ENCODE measurements around the gene LIN37. TPM values are rescaled to one million over a fixed set of nuclear protein-coding genes. Genes with fewer than 3 reads are reported as not detected.

Gene LIN37, protein sequence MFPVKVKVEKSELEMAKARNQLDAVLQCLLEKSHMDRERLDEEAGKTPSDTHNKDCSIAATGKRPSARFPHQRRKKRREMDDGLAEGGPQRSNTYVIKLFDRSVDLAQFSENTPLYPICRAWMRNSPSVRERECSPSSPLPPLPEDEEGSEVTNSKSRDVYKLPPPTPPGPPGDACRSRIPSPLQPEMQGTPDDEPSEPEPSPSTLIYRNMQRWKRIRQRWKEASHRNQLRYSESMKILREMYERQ
- polyA plus RNA-seq (ENCODE audit: insufficient read length in 12 of 12): 10 to 100 TPM in 2 of 12 donors, 1 to 10 TPM in 8, not detected in 2; 5.3 to 11.3 (median 9.5) TPM
- long read RNA-seq, donor 1, partial matches to known transcripts: 0 of 4 reads
- long read RNA-seq, donor 1, other reads (novel, unspliced or antisense): 0 of 4 reads
- long read RNA-seq, donor 2, partial matches to known transcripts: 0 of 3 reads
- long read RNA-seq, donor 2, other reads (novel, unspliced or antisense): 0 of 3 reads
- long read RNA-seq, donor 3, partial matches to known transcripts: 0 of 2 reads
- long read RNA-seq, donor 3, other reads (novel, unspliced or antisense): 0 of 2 reads
- long read RNA-seq, donor 4: 0 reads
- long read RNA-seq, donor 5, partial matches to known transcripts: 0 of 2 reads
- long read RNA-seq, donor 5, other reads (novel, unspliced or antisense): 0 of 2 reads
- long read RNA-seq, donor 6, partial matches to known transcripts: 0 of 2 reads
- long read RNA-seq, donor 6, other reads (novel, unspliced or antisense): 0 of 2 reads
- long read RNA-seq, donor 7, partial matches to known transcripts: 0 of 1 reads
- long read RNA-seq, donor 7, other reads (novel, unspliced or antisense): 0 of 1 reads
- long read RNA-seq, donor 8, partial matches to known transcripts: 0 of 3 reads
- long read RNA-seq, donor 8, other reads (novel, unspliced or antisense): 0 of 3 reads
- long read RNA-seq, donor 9: 0 reads
- long read RNA-seq, donor 10, partial matches to known transcripts: 0 of 1 reads
- long read RNA-seq, donor 10, other reads (novel, unspliced or antisense): 0 of 1 reads
- long read RNA-seq, donor 11, partial matches to known transcripts: 0 of 1 reads
- long read RNA-seq, donor 11, other reads (novel, unspliced or antisense): 0 of 1 reads

DNA sequence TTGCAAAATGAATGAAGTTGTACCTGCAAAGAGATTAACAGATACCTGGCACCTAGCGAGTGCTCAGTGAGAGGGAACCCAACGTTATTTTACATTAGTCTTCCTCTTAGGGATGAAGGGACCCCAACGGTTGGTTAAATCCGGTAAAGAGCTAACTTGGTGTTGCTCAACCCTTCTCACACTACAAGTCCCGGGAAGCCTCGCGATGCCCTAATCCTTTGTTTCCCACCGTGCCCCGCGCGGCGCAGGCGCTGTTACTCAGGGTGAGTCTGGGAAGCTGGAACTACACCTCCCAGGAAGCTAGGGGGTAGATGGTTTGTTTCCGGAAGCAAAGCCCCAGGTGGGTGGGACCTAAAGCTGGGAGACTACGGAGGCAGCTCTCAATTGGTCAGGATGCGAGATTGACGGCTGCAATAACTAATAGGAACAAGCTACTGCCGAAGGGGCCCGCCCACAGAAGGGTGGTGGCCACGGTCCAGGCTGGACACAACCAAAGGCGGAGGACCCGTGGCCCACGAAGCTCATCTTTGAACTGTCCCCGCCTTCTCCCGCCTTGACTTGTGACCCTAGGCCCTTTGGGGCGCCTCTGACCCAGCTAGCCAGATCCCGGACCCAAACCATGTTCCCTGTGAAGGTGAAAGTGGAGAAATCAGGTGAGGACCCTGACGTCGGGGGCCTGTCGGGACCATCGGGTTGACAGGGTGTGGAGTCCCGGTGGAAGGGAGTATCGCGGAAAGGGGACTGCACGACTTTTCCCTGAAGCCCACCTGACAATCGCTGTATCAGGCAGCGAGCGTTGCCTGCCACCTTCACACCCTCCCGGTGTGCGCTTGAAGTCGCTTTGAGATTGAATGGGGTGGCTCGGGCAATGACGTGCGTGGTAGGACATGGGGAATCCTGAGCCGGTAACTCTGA is at the start of gene LIN37:
Gene LIN37, plus strand, starts transcription at position 471 of the 915 bp plus-strand sequence. Its CDS starts 149 bp downstream, at position 620.
- DNase-seq: peak; percentile 99

DNA sequence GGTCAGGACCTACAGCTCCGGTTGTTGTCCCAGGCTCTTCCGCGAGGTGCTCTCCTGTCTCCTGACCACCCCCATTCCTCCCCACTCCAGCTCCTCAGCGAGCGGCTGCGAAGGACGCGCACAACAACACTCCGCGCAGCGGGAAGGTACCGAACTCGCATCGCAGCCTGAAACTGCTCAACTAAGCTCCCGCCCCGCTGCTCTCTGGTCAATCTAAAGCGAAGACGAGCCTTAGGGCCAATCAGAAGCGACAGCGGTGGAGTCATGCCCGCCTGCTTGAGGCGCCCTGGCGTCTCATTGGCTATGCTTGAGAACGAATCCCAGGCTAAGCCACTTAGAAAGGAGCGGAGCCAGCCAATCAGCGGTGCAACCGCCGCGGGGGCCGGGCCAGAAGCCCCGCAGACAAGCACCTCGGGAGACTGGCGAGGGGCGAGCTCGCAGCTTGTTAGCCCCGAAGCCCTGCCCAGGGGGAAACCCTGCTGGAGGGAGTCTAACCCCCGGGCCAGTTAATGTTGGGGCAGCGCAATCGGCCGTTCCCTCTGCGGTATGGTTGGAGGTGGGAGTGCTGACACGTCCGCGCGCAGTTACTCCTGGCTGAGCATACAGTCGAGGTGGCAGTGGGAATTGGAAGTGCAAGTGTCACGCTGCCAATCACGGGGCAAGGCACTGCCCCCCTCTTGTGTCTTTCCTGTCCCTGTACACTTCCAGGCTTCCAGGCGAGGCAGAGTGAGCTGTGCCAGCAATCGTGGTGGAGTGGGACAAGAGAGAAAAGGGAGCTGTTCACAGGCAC is 46.0 kb upstream of the LIN37 start:
- peak; percentile 96 for DNase-seq

DNA sequence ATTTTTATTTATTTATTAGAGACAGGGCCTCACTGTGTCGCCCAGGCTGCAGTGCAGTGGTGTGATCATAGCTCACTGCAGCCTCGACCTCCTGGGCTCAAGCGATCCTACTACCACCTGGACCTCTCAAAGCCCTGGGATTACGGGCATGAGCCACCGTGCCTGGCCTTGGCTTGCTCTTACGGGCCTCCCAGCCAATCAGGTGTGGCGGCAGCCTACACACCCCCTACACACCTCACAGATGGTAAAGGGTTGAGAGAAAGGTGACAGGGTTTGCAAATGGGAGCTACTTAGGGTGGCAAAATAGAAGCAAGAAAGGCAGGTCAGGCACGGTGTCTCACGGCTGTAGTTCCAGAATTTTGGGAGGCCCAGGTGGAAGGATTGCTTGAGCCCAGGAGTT is 45.0 kb upstream of the LIN37 start:
- no peak for DNase-seq

DNA sequence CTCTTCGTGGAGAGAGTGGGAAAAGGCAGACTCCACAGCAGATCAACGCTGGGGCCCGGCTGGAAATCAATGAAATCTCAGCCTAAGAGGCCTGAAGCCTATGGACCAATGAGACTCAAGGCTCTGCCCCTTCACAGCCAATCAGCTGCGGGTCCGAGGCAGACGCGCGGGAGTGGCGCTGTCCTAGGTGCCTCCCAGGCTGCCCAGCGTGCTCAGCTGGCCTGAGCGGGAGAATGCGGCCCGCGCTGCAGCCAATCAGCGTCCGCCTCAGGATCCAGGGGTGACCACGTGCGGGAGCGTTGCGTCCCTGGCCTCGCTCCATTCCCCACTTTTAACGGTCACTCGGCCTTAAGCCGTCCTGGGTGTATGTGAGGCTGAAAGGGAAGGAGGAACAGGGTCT is 44.2 kb upstream of the LIN37 start, which contains the start of gene ZBTB32:
Gene ZBTB32, plus strand, starts transcription at position 341 of the 400 bp plus-strand sequence. CDS start 10,069 bp downstream, outside the sequence.
- no peak for DNase-seq

DNA sequence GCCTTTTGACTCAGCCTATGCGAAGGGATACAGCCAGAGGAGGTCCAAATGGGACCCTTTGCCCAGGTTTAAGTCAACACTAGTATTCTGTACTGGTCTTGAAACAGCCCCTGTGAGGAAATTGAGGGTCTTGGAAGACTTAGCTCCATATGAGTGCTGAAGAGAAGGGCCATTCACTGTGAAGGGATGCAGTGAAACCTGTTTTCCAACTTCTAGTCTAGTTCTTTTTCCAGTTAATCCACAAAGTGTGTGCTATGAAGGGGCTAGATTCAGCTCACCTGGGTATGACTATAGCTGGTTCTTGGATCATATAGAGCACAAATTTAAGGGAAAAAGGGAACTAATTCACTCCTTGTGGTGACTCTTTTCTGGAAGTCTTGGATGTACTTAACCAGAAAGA is 40.0 kb upstream of the LIN37 start:
- DNase-seq: no peak

DNA sequence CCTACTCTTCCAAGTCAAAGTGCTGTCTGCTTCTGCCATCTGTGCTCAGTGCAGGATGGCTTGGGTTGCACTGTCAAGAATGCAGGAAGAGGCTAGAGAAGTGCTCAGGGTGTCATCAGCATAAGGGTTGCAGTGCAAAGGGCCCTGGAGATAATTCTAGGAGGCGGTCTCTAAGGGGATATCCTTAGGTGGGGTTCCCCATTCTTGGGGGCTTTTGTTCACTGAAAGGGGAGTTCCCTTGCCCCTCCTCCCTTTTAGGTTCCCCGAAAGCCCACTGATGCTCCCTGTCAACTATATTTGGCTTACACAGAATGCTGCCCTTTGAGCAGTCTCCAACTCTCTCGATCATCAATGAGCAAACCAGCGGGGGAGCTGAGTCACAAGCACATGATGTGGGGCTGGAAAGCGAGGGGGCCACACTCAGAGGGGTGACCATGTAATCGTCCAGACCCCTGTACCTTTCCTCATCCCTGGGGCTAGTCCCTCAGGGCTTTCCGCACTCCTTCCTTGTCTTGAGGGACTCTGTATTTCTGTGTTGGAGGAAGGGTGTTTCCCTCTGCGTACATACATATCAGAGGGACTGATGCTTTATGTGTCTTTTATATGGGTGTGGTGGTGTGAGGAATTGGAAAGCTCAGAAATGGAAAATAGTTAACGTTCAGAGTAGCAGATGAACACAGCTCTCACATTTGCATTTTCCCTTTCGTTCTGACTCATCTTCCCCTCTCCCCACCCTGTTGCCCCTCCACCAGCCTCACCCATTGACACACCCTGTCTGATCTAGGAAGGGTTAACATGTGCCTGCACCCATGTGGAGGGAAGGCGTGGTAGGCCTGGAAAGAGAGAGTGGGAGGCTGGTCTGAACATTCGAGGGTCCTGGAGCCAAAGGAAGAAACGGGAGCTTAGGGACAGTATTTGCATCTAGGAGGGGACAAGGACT is 37.3 kb upstream of the LIN37 start:
- DNase-seq: no peak

DNA sequence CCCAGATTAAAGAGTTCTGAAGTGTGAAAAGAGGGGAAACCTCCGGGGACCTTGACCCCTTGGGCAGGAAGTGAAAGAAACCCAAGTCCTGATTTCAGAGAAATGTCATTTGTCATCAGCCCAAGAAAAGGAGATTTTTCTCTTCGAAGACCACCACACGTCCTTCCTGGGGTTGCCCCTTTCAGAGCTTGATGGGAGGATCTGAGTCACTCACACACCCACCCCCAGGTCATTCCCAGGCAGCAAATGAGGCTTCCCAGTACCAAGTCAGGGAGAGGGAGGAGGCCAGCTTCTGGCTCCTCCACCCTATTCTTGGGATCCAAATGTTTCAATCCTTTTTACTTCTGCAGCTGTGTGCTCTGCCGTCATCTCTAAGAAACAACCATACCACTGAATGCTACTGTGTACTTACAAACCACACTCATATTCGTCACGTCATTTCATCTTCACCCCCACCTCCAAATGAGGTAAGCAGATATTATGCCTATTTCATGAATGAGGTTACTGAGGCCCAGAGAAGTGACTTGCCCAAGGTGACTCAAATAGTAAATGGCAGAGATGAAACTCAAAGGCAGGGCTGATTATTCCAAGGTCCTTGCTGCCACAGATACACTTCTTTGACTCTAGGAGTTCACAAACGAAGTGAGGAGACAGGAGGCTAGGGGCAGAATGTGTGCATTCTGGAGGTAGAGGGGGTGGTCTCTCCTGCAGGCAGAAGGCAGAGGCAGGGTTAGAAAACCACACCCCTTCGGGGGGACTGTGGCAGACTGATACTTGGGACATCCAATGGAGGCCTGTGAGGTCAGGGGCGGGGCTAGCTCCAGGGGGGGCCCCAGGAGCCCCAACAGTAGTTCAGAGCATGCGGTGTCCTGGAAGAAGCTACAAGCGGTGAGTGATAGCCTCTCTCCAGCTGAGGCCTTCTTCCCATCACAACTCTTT is 35.5 kb upstream of the LIN37 start:
- no peak for DNase-seq

DNA sequence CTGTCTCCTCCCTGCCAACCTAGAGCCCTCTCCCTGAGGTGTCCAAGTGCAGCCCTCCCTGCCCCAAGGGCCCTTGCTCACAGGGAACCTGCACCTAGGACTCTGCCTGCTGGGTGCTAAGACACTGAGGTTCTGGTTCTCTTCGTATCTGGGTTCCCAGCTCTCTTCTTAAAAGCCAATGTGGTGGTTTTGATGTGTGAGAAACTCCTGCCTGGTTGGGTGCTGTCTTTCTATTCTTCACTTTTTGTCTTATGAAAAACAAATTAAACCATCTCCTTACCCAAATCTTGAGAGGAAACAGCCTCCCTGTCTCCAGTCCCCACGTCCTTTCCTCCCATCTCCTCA is 34.9 kb upstream of the LIN37 start:
- DNase-seq: no peak

DNA sequence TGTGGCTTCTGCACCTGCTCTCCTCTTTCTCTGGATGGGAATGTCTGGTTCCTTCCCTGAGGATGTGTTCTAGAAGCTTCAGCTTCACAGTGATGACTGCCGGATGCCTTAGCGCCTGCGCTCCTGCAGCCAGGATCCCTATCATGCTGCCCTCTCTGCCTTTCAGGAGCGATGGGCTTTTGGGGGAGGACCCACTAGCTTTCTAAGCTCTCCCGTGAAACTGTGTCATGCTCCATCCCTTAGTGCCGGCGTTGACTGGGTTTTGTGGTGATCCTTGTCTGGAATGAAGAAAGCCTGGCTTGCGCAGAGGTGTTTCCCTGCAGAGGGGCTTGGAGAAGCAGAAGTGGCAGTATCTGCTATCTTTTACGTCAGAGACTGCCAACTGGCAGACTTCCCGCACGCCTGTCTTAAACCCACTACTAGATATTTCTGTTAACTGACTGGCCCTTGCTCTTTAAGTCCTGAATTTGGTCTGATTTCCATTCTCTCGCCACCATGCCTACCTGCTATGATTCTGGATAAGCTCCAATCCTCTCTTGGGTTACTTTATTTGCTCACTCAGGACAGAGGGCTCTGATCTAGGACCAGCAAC is 34.4 kb upstream of the LIN37 start:
- DNase-seq: no peak

DNA sequence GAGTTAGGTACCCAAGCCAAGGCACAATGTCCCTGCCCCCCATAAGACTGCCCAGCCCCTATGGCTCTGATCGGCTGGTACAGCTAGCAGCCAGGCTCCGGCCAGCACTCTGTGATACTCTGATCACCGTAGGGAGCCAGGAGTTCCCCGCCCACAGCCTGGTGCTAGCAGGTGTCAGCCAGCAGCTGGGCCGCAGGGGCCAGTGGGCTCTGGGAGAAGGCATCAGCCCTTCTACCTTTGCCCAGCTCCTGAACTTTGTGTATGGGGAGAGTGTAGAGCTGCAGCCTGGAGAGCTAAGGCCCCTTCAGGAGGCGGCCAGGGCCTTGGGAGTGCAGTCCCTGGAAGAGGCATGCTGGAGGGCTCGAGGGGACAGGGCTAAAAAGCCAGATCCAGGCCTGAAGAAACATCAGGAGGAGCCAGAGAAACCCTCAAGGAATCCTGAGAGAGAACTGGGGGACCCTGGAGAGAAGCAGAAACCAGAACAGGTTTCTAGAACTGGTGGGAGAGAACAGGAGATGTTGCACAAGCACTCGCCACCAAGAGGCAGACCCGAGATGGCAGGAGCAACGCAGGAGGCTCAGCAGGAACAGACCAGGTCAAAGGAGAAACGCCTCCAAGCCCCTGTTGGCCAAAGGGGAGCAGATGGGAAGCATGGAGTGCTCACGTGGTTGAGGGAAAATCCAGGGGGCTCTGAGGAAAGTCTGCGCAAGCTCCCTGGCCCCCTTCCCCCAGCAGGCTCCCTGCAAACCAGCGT is 33.6 kb upstream of the LIN37 start:
- DNase-seq: no peak

DNA sequence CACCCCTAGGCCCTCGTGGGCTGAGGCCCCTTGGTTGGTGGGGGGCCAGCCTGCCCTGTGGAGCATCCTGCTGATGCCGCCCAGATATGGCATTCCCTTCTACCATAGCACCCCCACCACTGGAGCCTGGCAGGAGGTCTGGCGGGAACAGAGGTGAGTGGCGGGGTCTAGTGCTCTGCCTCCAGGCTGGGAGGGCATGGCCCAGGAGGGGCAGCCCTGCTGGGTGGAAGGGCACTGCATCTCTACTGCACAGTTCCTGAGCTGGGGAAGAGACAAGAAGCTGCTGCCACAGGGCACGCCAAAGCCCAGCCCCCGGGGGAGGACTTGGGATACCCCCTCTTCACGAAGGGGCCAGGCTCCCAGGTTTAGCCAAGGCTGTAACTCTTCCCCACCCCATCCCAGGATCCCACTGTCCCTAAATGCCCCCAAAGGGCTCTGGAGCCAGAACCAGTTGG is 33.0 kb upstream of the LIN37 start:
- no peak for DNase-seq

DNA sequence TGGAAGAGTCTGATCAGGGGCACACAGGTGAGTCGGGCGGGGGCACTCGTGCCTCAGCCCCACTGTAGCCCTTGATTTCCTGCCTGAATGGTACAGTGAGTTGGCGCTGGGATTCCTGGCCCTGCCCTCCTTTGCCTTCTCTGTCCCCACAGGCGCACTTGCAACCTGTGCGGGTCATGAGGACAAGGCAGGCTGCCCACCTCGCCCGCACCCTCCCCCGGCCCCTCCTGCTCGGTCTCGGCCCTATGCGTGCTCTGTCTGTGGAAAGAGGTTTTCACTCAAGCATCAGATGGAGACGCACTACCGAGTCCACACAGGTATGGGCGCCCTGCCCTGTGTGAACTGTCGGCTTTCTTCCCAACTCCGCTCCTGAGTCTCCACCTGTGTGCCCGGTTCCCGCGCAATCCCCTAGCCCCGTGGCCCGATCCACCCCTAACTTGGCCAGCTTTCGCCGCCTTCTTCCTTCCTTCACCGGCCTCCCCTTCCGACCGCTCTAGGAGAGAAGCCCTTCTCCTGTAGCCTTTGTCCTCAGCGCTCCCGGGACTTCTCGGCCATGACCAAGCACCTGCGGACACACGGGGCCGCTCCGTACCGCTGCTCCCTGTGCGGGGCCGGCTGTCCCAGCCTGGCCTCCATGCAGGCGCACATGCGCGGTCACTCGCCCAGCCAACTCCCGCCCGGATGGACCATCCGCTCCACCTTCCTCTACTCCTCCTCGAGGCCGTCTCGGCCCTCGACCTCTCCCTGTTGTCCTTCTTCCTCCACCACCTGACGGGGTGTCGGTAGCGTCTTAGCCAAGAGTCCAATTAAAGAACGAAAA is 32.2 kb upstream of the LIN37 start:
- no peak for DNase-seq

DNA sequence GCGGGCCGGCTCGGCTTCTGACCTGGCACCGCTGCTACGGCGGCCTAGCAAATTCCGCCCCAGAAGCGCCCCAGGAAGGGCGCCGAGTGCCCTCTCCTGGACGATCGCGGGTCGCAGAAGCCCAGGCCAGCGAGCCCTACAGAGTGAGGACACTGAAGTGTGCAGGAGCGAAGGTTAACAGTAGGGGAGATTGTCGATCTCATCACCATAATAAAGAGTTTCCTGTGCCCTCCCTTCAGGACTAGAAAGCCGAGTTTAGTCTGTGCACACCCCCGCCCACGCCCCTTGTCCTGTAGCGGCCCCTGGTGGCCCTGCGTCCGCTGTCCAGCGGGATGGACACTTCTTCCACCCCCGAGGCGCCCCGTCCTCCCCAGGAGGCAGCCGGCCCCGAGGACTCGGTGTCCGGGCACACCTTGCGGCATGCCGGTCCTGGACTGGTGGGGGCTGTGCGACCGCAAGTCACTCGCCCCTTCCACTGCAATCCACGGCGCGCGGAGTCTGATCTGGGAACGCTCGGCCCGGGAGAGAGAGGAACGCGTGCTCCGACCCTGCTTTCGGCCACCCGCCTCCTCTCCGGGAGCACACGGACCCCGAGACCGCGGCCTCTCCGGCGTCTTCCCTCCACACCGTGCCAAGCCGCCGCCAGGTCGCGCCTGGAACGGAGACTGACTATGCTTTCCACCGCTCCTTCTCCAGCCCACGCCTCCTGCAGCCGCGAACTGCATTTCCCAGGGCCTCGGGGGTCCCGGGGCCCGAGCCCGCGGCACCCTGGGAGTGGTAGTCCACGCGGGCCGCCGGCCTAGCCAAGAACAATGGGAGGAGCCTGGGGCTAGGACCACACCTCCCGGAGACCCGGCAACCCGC is 31.3 kb upstream of the LIN37 start:
- peak; percentile 95 for DNase-seq

DNA sequence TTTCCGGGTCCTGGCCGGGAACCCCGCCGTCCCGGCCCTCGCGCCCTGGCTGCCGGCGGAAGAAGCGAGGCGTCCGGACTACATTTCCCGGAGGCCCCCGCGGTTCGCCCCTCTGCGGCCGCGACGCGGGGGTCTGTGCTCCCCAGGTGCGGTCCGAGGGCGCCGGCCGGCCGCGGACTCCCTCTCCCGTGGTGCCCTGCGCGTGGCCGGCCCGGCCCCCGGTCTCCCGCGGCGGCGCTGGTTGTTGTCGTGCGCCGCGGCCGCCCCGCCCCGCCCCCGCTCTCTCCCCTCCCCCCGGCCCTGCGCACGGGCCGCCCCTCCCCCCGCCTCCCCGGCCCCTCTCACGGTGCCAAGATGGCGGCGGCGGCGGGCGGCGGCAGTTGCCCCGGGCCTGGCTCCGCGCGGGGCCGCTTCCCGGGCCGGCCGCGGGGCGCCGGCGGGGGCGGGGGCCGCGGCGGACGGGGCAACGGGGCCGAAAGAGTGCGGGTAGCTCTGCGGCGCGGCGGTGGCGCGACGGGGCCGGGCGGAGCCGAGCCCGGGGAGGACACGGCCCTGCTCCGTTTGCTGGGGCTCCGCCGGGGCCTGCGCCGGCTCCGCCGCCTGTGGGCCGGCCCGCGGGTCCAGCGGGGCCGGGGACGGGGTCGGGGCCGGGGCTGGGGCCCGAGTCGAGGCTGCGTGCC is 30.6 kb upstream of the LIN37 start, which contains the start of gene KMT2B:
Gene KMT2B, plus strand, starts transcription at position 339 of the 680 bp plus-strand sequence. Its CDS starts 16 bp downstream, at position 355.
- DNase-seq: no peak

Measured in muscle of arm (tissue), 14 donors.